PFSK-1 (cell line): Measurements from ENCODE around the gene CAMTA1.

Experiments used
- FOXP2 ChIP-seq: optimal IDR thresholded peaks from 2 replicates; pipeline ENCODE3; 2011; ENCODE audit warnings: borderline replicate concordance, control low read depth, inconsistent platforms; ENCODE audit not compliant: insufficient read depth; ENCODE audit errors: extremely low read length, extremely low read depth
- POLR2AphosphoS5 ChIP-seq: IDR thresholded peaks from 2 replicates; pipeline ENCODE4 v1.6.1; 2012; ENCODE audit warnings: low read depth, mild to moderate bottlenecking, control low read depth, low read length, moderate library complexity
- SIN3A ChIP-seq: IDR thresholded peaks from 2 replicates; pipeline ENCODE4 v1.6.1; 2012; ENCODE audit warnings: mild to moderate bottlenecking, low read length, moderate library complexity, borderline replicate concordance; ENCODE audit not compliant: insufficient read depth
- TAF1 ChIP-seq: IDR thresholded peaks from 2 replicates; pipeline ENCODE4 v1.6.1; 2012; ENCODE audit warnings: low read length, control low read depth, borderline replicate concordance; ENCODE audit not compliant: insufficient read depth
- TF ChIP-seq, protein P1 (sequence below), 2 experiments: IDR thresholded peaks; 2 replicates each; pipeline versions ENCODE4 v1.6.1 to v1.8.0; 2011 to 2012; ENCODE audit warnings: low read depth in 2 of 2, low read length in 2 of 2, control low read depth in 1 of 2, inconsistent platforms in 1 of 2, mild to moderate bottlenecking in 1 of 2, moderate library complexity in 1 of 2; ENCODE audit not compliant: insufficient read depth in 1 of 2

DNA sequence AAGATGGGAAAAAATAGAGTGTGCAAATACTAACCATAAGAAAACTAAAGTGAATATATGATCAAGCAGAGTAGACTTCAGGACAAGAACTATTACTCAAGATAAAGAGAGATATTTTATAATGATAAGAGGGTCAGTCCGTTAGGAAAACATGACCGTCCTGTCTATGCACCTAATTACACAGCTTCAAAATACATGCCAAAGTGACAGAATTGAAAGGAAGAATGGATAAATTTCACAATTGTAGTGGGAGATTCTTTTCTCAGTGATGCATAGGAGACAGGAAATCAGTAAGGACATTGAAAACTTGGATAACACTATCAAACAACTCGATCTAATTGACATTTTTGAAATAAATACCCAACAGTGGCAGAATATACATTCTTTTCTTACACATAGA, 489.0 kb downstream of the CAMTA1 start:
- TF ChIP-seq, protein P1, sequence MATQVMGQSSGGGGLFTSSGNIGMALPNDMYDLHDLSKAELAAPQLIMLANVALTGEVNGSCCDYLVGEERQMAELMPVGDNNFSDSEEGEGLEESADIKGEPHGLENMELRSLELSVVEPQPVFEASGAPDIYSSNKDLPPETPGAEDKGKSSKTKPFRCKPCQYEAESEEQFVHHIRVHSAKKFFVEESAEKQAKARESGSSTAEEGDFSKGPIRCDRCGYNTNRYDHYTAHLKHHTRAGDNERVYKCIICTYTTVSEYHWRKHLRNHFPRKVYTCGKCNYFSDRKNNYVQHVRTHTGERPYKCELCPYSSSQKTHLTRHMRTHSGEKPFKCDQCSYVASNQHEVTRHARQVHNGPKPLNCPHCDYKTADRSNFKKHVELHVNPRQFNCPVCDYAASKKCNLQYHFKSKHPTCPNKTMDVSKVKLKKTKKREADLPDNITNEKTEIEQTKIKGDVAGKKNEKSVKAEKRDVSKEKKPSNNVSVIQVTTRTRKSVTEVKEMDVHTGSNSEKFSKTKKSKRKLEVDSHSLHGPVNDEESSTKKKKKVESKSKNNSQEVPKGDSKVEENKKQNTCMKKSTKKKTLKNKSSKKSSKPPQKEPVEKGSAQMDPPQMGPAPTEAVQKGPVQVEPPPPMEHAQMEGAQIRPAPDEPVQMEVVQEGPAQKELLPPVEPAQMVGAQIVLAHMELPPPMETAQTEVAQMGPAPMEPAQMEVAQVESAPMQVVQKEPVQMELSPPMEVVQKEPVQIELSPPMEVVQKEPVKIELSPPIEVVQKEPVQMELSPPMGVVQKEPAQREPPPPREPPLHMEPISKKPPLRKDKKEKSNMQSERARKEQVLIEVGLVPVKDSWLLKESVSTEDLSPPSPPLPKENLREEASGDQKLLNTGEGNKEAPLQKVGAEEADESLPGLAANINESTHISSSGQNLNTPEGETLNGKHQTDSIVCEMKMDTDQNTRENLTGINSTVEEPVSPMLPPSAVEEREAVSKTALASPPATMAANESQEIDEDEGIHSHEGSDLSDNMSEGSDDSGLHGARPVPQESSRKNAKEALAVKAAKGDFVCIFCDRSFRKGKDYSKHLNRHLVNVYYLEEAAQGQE (IDR thresholded peaks at IDR 0.05; ENCODE audit: insufficient read depth in 1 of 2, low read depth in 2 of 2, low read length in 2 of 2): no peak
- TF ChIP-seq POLR2AphosphoS5 (no peak), SIN3A (no peak), TAF1 (no peak), FOXP2 (no peak)
